Activated CD8-positive, alpha-beta memory T cell treated with anti-CD3 and anti-CD28 coated beads for 4 hours (primary cell): Measurements from ENCODE around the gene RAB11FIP4.

Source experiments
- DNase-seq, 2 donors: peaks; one replicate each; pipeline ENCODE4 v3.0.0-alpha.2; 2020; ENCODE audit warnings: low read depth in 2 of 2

The RAB11FIP4 gene

DNA sequence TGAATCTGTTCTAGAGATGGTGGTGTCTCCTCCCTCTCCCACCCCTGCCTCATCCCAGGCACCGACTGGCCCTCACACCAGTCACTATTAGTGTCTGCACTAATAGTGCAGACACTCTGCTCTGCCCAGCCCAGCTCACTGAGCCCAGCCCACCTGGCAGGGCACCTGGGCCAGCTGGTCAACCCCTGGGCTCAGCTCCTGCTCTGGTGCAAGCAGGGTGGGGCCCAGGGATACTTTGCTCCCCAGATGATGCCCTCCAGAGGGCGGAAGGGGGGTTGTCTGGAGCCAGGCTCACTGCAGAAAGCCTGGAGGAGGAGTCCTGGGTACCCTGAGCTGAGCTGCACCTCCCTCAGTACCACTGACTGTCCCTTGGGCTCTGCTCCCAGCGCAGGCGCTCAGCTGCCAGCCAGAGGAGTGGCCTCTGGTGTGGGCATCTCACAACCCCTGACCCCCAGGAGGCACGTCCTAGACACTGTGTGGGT lies 14.5 kb downstream of the RAB11FIP4 start:
- no peak for DNase-seq

DNA sequence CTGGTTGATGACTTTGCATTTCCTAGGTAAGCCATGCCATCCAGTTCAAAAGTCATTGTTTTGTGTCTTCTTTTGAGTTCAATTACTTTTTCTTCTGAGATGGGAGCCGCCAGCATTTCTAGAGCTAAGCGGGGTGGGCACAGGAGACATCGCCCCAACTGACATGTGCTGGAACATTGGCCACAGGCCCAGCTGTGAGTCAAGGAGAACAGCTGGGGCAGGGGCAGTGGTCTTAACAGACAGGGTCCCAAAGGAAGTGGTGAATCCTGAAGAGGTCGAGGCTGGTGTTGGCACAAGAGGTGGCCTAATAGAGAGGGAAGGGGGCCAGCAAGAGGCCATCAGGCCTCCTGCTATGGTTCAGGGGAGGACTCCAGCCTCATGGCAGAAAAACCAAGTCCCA lies 17.1 kb downstream of the RAB11FIP4 start:
- no peak for DNase-seq

DNA sequence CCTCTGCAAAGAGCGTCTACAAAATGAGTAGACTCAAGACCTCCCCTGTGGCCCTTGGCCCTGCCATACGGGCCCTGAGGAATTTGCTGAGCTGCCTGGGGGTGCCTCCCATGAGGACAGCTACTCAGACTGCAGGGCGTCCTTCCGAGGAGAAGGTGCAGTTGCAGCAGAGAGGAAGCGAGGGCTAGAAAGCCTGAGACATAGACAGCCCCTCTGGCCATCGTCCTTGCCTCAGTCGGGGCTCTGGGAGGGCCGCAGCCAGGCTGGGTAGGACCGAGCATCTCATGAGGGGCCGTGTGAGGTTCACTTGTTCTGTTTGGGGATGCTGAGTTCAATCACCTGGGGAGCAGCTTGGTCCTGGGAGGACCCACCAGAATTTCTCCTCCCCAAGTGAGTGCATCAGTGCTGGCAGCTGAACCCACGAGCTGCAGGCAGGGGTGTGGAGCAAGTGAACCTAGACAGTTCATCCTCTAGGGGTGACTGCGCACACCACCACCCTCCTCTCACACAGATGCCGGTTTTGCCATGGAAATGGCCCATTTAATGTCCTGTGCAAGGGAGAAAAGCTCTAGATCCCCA lies 20.3 kb downstream of the RAB11FIP4 start:
- no peak for DNase-seq

GRCh38 chr17:31412511-31412910 lies 21.0 kb downstream of the RAB11FIP4 start:
- no peak for DNase-seq

GRCh38 chr17:31413081-31413799 lies 21.8 kb downstream of the RAB11FIP4 start:
- DNase-seq: no peak

DNA sequence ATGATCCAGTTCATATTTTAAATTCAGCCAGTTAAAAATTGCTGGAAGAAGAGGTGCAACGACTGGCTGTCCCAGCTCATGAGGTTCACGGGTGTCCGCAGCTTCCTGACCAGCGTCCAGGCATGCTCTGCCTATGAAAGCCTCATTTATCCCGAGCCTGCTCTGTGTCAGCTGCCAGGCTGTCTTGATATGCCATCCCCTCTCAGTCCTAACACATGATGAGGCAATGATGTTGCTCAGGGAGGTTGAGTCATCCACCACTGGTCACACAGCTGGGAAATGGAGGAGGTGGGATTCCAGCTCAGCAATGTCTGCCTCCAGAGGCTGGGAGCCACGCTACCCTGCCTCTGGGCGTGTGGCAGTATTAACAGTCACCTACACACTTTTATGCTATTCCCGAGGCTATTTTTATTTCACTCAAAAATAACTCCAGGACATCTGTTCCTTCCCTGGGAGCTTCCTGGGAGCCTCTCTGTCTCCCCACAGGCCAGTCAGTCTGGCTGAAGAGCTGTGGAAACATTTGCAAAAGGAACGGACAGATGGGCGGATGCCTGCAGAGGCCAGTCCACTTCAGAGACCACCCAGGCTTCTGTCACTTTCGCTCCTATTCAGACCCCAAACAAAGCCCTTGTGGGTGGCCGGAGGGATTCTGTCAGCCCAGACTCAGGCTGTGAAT lies 22.5 kb downstream of the RAB11FIP4 start:
- DNase-seq: no peak

- no peak for DNase-seq
These were observed 23.1 kb downstream of the RAB11FIP4 start for GRCh38 chr17:31414550-31414918.

GRCh38 chr17:31415004-31415454 lies 23.6 kb downstream of the RAB11FIP4 start:
- DNase-seq: no peak

- no peak for DNase-seq
These were observed 24.4 kb downstream of the RAB11FIP4 start for GRCh38 chr17:31415640-31416502.

DNA sequence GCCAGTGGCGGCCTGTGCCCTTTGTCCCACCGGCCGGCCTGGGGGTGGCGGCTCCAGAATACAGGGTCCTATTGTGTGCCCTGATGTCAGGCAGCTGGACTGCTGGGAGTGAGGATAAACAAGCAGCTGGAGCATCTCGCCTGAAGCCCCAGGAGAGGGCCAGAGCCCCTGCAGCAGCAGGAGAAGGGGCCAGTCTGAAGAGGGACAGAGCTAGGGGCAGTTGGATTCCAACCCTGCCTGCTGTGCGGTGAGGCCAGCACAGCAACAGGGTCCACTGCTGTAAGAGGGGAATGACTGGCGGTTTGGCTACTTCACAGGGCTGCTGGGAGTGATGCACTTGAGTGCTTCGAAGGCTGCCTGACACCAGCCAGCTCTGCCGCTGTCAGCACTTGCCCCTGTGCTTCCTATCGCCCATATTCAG lies 25.0 kb downstream of the RAB11FIP4 start:
- DNase-seq: no peak

DNA sequence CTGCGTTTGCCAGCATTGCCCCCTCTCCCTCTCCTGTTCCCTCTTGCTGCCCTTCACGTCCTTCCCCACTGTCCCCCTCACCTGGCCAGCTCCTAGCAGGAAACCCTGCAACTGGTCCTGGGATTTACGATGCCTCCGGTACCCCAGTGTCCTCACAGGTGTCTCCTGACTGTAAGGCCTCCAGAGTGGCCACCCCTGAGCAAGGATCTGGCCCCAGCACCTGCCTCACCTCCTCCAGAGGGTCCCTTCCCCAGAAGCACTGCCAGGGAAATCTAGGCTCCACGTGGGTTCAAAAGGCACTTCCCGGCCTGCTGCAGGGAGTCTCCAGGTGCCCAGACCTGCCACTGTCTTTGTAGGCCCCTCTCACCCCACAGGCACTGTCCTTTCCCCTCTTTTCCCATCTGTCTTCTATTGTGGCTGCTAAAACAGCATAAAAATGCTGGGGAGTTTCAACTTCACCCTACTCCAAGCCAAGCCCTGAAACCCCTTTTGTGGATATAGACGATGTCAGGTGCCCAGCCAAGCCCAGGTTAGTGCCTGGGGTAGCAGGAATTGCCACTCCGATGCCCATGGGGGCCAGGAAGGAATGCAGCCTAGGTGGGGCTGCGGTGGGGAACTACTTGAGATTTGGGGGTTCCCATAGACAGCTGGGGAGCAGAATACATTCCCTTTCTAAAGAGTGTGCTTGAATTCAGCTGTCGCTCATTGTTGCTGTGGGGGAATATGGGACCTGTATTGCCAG lies 25.7 kb downstream of the RAB11FIP4 start:
- DNase-seq: no peak

DNA sequence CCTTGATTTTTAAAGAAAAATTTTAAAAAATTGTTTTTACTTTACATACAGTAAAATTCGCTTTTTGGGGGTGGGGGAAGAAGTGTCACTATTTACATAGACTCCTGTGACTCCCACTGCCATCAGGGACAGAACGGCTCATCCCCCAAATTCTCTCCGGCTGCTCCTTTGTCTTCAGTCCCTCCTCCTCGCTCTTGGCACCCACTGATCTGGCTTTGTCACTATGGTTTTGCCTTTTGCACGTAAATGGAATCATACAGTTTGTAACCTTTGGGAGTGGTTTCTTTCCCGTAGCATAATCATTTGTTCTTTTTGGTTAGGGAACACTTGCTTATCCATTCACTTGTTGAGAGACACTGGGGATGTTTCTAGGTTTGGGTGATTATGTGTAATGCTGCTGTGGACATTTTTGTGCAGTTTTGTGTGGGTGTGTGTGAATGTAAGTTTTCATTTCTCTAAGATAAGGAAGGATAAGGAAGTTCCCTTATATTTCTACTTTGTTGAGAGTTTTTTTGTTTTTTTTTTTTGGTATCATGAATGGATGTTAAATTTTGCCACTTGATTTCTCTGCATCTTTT lies 27.4 kb downstream of the RAB11FIP4 start:
- no peak for DNase-seq

DNA sequence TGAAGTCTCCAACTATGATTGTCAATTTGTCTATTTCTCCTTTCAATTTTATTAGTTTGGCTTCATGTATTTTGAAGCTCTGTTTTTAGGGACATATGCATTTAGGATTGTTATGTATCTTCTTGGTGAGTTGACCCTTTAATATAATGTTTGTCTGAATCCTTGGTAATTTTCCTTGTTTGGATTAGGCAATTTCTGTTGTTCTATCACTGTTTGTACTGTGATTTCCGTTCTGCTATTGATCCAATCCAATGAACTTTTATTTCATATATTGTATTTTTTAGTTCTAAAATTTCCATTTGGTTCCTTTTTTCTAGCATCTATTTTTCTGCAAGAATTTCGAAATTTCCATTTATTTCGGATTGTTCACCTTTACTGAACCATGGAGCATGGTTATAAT lies 31.0 kb downstream of the RAB11FIP4 start:
- DNase-seq: no peak

DNA sequence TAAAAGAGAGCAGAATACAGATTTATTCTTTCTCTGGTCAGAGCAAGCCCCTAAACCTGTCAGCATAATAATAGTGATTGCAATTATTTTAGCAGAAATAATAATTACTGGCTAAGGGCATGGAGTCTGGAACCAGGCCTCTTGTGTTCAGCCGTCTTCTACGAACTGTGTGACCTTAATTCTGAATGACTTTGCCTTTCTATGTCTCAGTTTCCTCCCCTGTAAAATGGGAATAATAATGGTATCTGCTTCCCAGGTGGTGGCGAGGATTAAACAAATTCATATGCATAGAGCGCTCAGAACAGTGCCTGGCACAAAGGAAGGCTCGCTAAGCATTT lies 33.4 kb downstream of the RAB11FIP4 start:
- no peak for DNase-seq

DNA sequence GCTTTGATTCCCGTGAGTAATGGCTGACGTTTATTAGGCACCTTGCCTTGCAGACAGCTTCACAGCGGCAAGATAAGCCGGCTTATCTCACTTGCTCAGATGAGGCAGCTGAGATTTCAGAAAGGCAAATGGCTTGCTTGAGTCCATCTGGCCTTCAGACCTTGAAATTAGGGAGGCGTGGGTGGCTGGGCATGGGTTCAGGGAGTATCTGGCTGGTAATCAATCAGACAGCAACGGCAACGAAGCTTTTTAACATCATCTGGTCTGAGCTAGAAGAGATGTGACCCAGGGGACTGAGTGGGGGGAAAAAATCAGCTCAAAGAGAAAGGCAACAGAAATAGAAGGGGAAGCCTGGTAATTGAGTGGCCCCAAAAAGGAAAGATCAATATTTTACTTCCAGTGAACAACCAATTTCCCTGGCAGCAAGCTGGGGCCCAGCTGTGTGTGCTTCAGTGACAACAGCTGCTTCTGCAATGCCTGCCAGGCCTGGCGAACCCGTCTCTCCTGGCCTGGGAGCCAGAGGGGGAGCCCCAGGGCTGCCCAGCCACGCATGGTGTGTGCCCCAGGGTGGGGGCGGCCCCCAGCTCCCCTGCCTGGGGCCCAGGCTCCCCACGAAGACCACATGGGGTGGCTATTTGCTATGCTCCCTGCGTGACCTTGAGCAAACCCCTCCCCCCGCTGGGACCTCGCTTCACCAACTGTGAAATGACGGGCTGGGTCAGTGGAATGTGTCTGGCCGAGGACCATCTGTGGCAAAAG lies 34.0 kb downstream of the RAB11FIP4 start:
- no peak for DNase-seq

DNA sequence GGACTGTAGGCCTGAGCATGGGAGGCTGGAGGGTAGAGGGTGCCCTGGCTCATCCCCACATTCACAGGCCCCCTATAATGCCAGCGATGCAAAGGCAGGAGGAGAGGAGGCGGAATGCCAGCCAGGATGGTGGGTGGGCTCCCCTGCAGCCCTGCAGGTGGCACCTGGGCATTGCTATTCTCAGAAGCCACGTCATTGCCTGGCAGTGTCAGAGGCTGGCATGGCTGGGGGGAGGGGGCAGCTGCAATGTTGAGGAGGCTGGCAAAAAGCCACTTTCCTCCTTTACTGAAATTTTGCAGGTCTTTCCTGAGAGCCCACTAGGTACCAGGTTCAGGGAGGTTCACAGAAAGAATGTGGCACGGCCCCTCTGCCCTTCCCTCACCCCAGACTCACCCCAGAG lies 36.2 kb downstream of the RAB11FIP4 start:
- DNase-seq: no peak

DNA sequence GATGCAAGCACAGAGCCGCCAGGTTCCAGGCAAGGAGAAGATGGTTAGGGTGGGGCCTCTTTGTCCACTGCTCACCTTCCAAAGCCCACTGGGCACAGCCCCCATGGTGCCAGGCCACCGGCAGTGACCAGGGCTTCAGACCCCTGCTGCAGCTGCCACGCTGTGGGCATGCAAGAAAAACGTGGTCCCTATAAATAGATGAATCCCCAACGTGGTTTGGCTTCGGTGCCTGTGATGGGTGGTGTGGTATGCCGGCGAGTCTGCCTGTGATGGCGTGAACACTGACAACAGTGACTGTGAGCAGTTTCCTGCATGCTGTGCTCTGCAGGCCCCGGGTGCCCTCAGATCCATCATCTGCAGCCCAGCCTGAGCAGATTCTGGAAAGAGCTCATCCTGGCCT lies 36.6 kb downstream of the RAB11FIP4 start:
- no peak for DNase-seq

GRCh38 chr17:31428512-31428911 lies 37.0 kb downstream of the RAB11FIP4 start:
- DNase-seq: no peak

GRCh38 chr17:31431098-31431851 lies 39.8 kb downstream of the RAB11FIP4 start:
- DNase-seq: no peak
